GM19328 (cell line): ENCODE measurements around the gene TSHZ2.

Source experiments
- ATAC-seq: cut with Tn5 transposase; IDR thresholded peaks from one replicate; pipeline ENCODE4 v1.9.1; 2021; ENCODE audit warnings: mild to moderate bottlenecking, moderate library complexity; ENCODE audit not compliant: unreplicated experiment

Gene TSHZ2

GRCh38 chr20:53159160-53159559 is 187.0 kb downstream of the TSHZ2 start:
- no peak for ATAC-seq

GRCh38 chr20:53161073-53161472 is 188.9 kb downstream of the TSHZ2 start:
- ATAC-seq: no peak

DNA sequence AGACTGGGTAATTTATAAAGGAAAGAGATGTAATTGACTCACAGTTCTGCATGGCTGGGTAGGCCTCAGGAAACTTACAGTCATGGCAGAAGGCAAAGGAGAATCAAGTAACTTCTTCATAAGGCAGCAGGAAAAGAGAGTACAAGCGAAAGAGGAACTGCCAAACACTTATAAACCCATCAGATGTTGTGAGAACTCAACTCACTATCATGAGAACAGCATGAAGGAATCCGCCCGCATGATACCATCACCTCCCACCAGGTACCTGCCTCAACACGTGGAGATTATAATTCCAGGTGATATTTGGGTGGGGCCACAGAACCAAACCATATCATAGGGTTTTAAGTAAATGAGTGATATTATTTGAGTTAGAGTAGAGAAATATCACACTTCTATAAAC is 189.3 kb downstream of the TSHZ2 start:
- ATAC-seq: no peak

- no peak for ATAC-seq
Measured at GRCh38 chr20:53162251-53162835, 190.2 kb downstream of the TSHZ2 start.

DNA sequence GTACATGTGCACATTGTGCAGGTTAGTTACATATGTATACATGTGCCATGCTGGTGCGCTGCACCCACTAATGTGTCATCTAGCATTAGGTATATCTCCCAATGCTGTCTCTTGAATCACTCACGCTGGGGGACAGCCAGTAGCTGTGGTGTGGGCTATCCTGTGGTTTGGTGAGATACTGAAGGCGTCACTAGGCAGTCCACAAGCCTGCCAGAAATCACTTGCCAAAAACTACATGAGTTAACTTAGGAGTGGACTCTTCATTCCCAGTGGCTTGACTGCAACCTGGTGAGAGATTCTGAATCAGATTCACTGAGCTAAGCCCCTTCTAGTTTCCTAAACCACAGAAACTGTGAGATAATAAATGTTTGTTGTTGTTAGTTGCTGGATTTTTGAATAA is 191.3 kb downstream of the TSHZ2 start:
- no peak for ATAC-seq

- no peak for ATAC-seq
Measured at GRCh38 chr20:53164072-53164471, 191.9 kb downstream of the TSHZ2 start.

- no peak for ATAC-seq
Measured at GRCh38 chr20:53165452-53165851, 193.3 kb downstream of the TSHZ2 start.

GRCh38 chr20:53168491-53168890 is 196.3 kb downstream of the TSHZ2 start:
- ATAC-seq: no peak

DNA sequence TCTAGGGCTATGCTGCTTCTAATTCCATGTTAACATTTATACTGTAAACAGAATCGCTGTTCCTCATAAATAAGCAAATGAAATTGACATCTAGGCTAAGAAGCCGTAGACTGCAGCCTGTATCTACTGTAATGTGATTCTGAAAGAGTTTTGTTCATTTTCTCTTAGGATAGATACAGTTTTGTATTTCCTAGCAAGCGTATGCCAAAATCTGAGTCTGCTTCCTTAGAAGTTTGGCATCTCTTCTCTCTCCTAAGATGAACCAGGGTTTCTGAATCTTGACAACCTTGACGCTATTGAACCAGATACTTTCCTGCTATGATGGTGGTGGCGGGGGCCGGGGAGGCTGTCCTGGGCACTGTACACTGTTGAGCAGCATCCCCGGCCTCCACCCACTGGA is 198.0 kb downstream of the TSHZ2 start:
- ATAC-seq: no peak

DNA sequence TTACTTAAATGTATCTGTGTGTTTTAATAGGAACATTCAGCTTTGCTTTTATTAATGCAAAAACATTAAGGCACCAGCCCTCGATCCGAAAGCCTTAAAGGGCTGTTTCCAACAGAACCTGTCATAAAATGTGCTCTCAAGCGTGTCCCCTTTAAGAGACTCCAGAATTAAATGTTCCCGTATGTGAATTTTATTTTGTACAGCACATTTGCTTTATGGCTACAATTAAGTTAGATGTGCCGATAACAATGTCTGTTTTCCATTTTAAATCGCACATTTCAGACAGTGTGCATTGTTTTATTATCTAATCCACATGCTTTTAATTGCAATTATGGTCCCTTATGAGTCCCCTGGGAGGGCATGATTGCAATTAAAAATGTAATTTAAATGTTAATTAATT is 198.9 kb downstream of the TSHZ2 start:
- ATAC-seq: no peak

DNA sequence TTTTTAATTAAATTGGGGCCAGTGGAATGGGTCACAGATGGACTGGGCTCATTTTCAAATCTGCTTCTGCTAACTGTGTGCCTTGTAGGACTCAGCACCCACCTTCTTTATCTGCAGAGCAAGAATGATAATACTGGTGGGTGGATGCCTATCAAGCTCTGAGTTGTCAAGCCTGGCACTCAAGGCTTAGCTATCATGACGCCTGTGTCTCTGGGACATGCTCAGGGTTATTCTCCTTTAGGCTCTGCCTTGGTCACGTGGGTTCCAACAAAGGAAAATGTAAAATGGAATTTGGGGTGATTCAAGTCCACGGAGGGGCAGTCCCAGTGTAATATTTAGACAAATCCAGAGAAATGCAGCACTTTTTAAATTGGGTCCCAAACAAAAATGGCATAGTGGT is 202.3 kb downstream of the TSHZ2 start:
- ATAC-seq: no peak

DNA sequence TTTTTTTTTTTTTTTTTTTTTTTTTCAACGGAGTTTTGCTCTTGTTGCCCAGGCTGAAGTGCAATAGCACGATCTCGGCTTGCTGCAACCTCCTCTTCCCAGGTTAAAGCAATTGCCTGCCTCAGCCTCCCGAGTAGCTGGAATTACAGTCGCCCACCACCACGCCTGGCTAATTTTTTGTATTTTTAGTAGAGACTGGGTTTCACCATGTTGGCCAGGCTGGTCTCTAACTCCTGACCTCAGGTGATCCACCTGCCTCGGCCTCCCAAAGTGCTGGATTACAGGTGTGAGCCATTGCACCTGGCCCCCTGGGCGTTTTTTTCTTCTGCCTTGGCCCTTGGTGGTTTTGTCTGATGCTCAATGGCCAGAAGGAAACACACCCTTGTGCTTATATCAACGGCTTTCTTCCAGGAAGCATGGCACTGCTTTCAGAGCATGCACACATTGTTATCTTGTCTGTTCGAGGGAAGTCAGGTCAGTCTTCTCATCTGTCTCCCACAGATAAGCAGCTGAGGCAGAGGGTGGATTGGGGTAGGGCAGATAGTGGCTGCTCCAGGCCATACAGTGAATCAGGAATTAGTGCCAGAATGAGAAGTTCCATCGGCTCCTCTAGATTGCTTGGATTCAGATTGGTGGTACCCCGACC is 203.1 kb downstream of the TSHZ2 start:
- no peak for ATAC-seq

DNA sequence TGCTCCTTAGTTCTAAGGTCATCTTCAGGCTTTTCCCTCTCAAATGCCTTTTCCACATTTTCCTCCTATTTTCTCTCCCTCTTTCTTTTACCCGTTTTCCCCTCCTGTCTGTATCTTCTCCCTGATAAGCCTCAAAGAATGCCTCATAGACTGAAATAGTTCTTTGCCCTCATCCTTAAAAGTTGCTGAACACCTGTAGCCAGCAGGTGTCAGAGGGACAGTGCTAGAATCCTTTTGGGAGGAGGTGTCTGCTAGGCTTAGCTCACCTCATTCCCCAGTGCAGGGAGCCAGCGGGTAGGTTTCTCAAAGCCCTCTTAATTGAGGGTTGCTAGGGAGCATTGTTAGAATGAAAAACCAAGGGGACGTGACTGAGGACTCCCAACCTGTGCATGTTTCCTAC is 204.0 kb downstream of the TSHZ2 start:
- no peak for ATAC-seq

DNA sequence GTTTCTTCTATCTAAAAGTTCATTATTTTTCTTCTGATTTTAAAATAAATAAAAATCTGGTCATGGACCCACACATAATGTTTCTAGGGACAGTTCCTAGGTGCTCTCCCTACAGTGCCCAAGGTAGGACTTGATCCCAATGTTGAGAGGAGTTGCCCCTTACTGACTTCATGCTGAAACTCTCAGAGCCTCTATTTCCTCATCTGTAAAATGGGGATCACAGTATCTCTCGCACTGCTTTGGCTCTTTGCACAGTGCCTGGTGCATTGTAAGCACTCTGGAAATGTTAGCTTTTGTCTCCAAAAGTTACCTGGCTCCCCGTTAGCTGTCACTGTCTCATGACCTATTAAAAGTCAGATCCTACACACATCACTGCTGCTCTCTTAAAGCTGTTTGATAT is 205.5 kb downstream of the TSHZ2 start:
- no peak for ATAC-seq

DNA sequence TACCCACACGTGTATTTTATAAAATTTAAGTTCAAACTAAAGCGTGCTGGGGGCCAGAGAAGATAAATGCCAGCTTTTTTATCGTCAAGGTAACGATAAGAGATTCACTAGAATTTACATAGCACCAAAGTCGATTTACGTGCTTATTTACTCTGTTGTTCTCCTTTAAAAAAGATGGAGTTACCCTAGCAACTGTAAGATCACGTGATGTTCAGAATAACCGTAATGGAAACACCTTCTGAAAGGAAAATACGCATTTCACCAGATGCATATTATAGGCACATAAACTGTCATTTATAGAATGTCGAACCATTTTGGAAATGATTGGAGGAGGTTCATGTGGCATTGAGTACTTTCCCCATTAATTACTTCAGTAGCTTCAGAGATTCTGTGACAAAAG is 207.6 kb downstream of the TSHZ2 start:
- ATAC-seq: no peak

DNA sequence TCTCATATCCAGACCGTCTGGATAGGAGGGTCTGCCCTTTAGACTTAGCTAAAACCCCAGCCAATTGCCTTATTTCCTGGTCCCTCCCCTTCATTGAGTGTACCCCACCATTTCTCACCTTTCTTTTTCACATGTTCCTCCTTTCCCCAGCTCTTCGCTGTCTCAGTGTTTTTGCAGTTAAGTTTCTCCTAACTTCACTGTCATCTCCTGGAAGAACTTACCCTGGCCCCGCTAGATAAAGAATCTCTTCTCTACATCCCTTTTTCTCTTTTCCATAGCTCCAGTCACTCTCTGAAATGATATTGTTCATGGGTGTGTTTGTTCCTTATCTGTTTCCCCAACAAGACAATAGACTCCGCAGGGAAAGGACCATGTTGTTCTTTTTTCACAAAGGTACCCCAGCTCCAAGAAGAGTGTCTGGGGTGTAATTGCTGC is 208.8 kb downstream of the TSHZ2 start:
- no peak for ATAC-seq

GRCh38 chr20:53181866-53182376 is 209.8 kb downstream of the TSHZ2 start:
- ATAC-seq: no peak

- ATAC-seq: no peak
Measured at GRCh38 chr20:53183181-53183580, 211.0 kb downstream of the TSHZ2 start.

DNA sequence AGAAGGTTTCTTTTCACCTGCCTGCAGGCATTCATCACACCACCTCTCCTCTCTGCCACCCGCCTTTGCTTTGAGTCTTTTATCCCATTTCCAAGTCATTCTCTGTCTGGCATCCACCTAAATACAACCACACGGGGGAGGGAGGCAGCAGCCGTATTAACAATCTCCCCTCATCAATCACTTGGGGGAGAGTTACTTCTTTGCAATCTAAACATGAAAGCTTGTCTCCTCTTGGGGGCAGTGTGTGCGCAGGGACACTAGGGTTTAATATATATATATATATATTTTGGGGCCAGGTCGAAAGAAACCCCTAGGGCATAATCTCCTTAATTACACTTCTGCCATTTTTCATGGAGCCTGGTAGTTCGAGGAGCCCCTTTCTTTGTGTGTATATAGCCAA is 214.5 kb downstream of the TSHZ2 start:
- ATAC-seq: no peak

- ATAC-seq: no peak
Measured at GRCh38 chr20:53187392-53188068, 215.4 kb downstream of the TSHZ2 start.

DNA sequence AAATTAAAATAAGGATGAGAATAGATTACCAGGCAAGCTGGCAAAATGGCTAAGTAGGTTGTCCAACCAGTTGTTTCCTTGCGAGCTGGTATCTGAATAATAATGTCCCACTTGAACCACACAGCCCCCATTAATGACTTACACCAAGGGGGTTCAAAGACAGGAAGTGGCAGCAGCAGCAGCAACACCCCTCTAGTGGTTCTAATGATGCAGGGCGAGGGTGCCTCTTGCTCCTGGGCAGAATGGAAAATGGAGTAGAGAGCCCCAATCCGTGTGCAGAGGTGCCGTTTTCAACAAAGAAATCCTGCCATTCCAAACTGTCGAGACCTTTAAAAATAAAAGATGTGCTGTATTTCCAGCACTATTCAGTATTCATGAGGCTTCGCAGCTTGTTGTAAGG is 218.1 kb downstream of the TSHZ2 start:
- ATAC-seq: no peak

- no peak for ATAC-seq
Measured at GRCh38 chr20:53191957-53192356, 219.8 kb downstream of the TSHZ2 start.
